ENCODE results near the gene FURIN. TPM values are rescaled to one million over a fixed set of nuclear protein-coding genes. Genes with fewer than 3 reads are reported as not detected.
A peak's percentile ranks its signal among the peaks of the same experiment; 100 is the strongest.
"Not testable (repeated sequence)": the region's sequence is repeated elsewhere in the genome, so short reads cannot be mapped to it uniquely, and the experiment has no call there.

The FURIN gene
- total RNA-seq, 1 donor: 66.7 TPM

- Histone ChIP-seq H3K27me3 (ENCODE audit: insufficient read depth, low read length) (no peaks in the 10 kb centered on the region), H3K4me3 (ENCODE audit: low read length) (peak overlapping the region; percentile 29), H3K9me3 (ENCODE audit: low read depth, low read length) (no peaks in the 10 kb centered on the region), H3K4me1 (ENCODE audit: insufficient read depth, low read length) (peaks cover 46% of the 10 kb centered on the region)
Measured at GRCh38 chr15:90915808-90916440, 47.5 kb downstream of the FURIN start.

- peaks cover 46% of the 10 kb centered on the region for H3K4me1 ChIP-seq (ENCODE audit: insufficient read depth, low read length)
- peak overlapping the region; percentile 29 for H3K4me3 ChIP-seq (ENCODE audit: low read length)
Measured at GRCh38 chr15:90916461-90916860, 48.1 kb downstream of the FURIN start.

GRCh38 chr15:90917569-90917968 is 49.2 kb downstream of the FURIN start:
- peaks cover 44% of the 10 kb centered on the region for H3K4me1 ChIP-seq (ENCODE audit: insufficient read depth, low read length)
- H3K9me3 ChIP-seq (ENCODE audit: low read depth, low read length): no peaks in the 10 kb centered on the region
- H3K27me3 ChIP-seq (ENCODE audit: insufficient read depth, low read length): no peaks in the 10 kb centered on the region
- no peak overlapping the region for H3K4me3 ChIP-seq (ENCODE audit: low read length)

More at GRCh38 chr15:90916461-90916860, 48.1 kb downstream of the FURIN start:
- Histone ChIP-seq H3K27me3 (ENCODE audit: insufficient read depth, low read length) (no peaks in the 10 kb centered on the region), H3K9me3 (ENCODE audit: low read depth, low read length) (no peaks in the 10 kb centered on the region)

- no peaks in the 10 kb centered on the region for H3K9me3 ChIP-seq (ENCODE audit: low read depth, low read length)
Measured at GRCh38 chr15:90918034-90918788, 49.8 kb downstream of the FURIN start.

GRCh38 chr15:90918835-90919234 is 50.4 kb downstream of the FURIN start:
- Histone ChIP-seq H3K4me3 (ENCODE audit: low read length) (no peak overlapping the region), H3K27me3 (ENCODE audit: insufficient read depth, low read length) (no peaks in the 10 kb centered on the region), H3K4me1 (ENCODE audit: insufficient read depth, low read length) (peaks cover 31% of the 10 kb centered on the region), H3K9me3 (ENCODE audit: low read depth, low read length) (no peaks in the 10 kb centered on the region)

More at GRCh38 chr15:90918034-90918788, 49.8 kb downstream of the FURIN start:
- H3K4me3 ChIP-seq (ENCODE audit: low read length): no peak overlapping the region
- no peaks in the 10 kb centered on the region for H3K27me3 ChIP-seq (ENCODE audit: insufficient read depth, low read length)
- H3K4me1 ChIP-seq (ENCODE audit: insufficient read depth, low read length): peaks cover 38% of the 10 kb centered on the region

- no peaks in the 10 kb centered on the region for H3K9me3 ChIP-seq (ENCODE audit: low read depth, low read length)
- no peaks in the 10 kb centered on the region for H3K27me3 ChIP-seq (ENCODE audit: insufficient read depth, low read length)
- no peak overlapping the region for H3K4me3 ChIP-seq (ENCODE audit: low read length)
- peaks cover 3% of the 10 kb centered on the region for H3K4me1 ChIP-seq (ENCODE audit: insufficient read depth, low read length)
Measured at GRCh38 chr15:90921887-90922286, 53.5 kb downstream of the FURIN start.

GRCh38 chr15:90922712-90923322 is 54.4 kb downstream of the FURIN start:
- not testable (repeated sequence) for H3K9me3 ChIP-seq (ENCODE audit: low read depth, low read length); H3K4me3 ChIP-seq (ENCODE audit: low read length); H3K4me1 ChIP-seq (ENCODE audit: insufficient read depth, low read length); H3K27me3 ChIP-seq (ENCODE audit: insufficient read depth, low read length)

- Histone ChIP-seq H3K9me3 (ENCODE audit: low read depth, low read length) (no peaks in the 10 kb centered on the region), H3K4me1 (ENCODE audit: insufficient read depth, low read length) (peaks cover 16% of the 10 kb centered on the region), H3K4me3 (ENCODE audit: low read length) (no peak overlapping the region)
Measured at GRCh38 chr15:90924375-90924774, 56.0 kb downstream of the FURIN start.

GRCh38 chr15:90926766-90927165 is 58.4 kb downstream of the FURIN start:
- H3K9me3 ChIP-seq (ENCODE audit: low read depth, low read length); H3K4me3 ChIP-seq (ENCODE audit: low read length); H3K27me3 ChIP-seq (ENCODE audit: insufficient read depth, low read length): not testable (repeated sequence)
- H3K4me1 ChIP-seq (ENCODE audit: insufficient read depth, low read length): peaks cover 37% of the 10 kb centered on the region

More at GRCh38 chr15:90924375-90924774, 56.0 kb downstream of the FURIN start:
- H3K27me3 ChIP-seq (ENCODE audit: insufficient read depth, low read length): no peaks in the 10 kb centered on the region

GRCh38 chr15:90928106-90928505 is 59.7 kb downstream of the FURIN start:
- H3K4me1 ChIP-seq (ENCODE audit: insufficient read depth, low read length): peaks cover 47% of the 10 kb centered on the region
- H3K4me3 ChIP-seq (ENCODE audit: low read length); H3K27me3 ChIP-seq (ENCODE audit: insufficient read depth, low read length); H3K9me3 ChIP-seq (ENCODE audit: low read depth, low read length): not testable (repeated sequence)

- H3K4me1 ChIP-seq (ENCODE audit: insufficient read depth, low read length): peaks cover 56% of the 10 kb centered on the region
- H3K4me3 ChIP-seq (ENCODE audit: low read length): peak overlapping the region; percentile 68
- no peaks in the 10 kb centered on the region for H3K27me3 ChIP-seq (ENCODE audit: insufficient read depth, low read length)
- no peaks in the 10 kb centered on the region for H3K9me3 ChIP-seq (ENCODE audit: low read depth, low read length)
Measured at GRCh38 chr15:90929246-90930019, 61.0 kb downstream of the FURIN start.

GRCh38 chr15:90930861-90931574 is 62.6 kb downstream of the FURIN start:
- Histone ChIP-seq H3K9me3 (ENCODE audit: low read depth, low read length) (no peaks in the 10 kb centered on the region), H3K27me3 (ENCODE audit: insufficient read depth, low read length) (no peaks in the 10 kb centered on the region), H3K4me1 (ENCODE audit: insufficient read depth, low read length) (peaks cover 68% of the 10 kb centered on the region), H3K4me3 (ENCODE audit: low read length) (peak overlapping the region; percentile 68)

- Histone ChIP-seq H3K4me3 (ENCODE audit: low read length) (peak overlapping the region; percentile 67), H3K9me3 (ENCODE audit: low read depth, low read length) (no peaks in the 10 kb centered on the region), H3K27me3 (ENCODE audit: insufficient read depth, low read length) (no peaks in the 10 kb centered on the region), H3K4me1 (ENCODE audit: insufficient read depth, low read length) (peaks cover 73% of the 10 kb centered on the region)
Measured at GRCh38 chr15:90931575-90931827, 63.1 kb downstream of the FURIN start.

- H3K4me3 ChIP-seq (ENCODE audit: low read length): peak within 1 kb of the TSS; percentile 67
- H3K27me3 ChIP-seq (ENCODE audit: insufficient read depth, low read length): no peaks in the 10 kb centered on the region
- H3K9me3 ChIP-seq (ENCODE audit: low read depth, low read length): no peaks in the 10 kb centered on the region
- H3K4me1 ChIP-seq (ENCODE audit: insufficient read depth, low read length): peaks cover 75% of the 10 kb centered on the region
Measured at GRCh38 chr15:90931828-90932659, 63.7 kb downstream of the FURIN start, which contains the start of gene HDDC3. TSS of gene HDDC3 (minus strand) at chr15:90932549. CDS start at chr15:90932540, 9 bp downstream.

All from mononuclear cell (primary cell).